Upper lobe of right lung (tissue), 1 donor: ENCODE results near the gene DCN. TPM values are rescaled to one million over a fixed set of nuclear protein-coding genes. Genes with fewer than 3 reads are reported as not detected.
"Not testable (repeated sequence)": the region's sequence is repeated elsewhere in the genome, so short reads cannot be mapped to it uniquely, and the experiment has no call there.

Experiments
- ATAC-seq: fragments of 200-7000 bp; cut with Tn5 transposase; one replicate; pipeline ENCODE4 v1.9.1; 2020; ENCODE audit warnings: mild to moderate bottlenecking, moderate library complexity
- DNase-seq: peaks from one replicate; pipeline ENCODE4 v3.0.0-alpha.2; 2020
- H3K27ac ChIP-seq: fragments of 200-600 bp; one replicate; pipeline ENCODE4 v1.8.0; 2022
- H3K27me3 ChIP-seq: fragments of 200-600 bp; one replicate; pipeline ENCODE4 v1.8.0; 2022; ENCODE audit warnings: mild to moderate bottlenecking
- H3K36me3 ChIP-seq: fragments of 200-600 bp; one replicate; pipeline ENCODE4 v1.8.0; 2022
- H3K4me1 ChIP-seq: fragments of 200-600 bp; one replicate; pipeline ENCODE4 v1.8.0; 2022
- H3K4me3 ChIP-seq: fragments of 200-600 bp; one replicate; pipeline ENCODE4 v1.8.0; 2022; ENCODE audit warnings: mild to moderate bottlenecking
- H3K9me3 ChIP-seq: fragments of 200-600 bp; one replicate; pipeline ENCODE4 v1.8.0; 2022
- intact Hi-C: fragments of 100-400 bp; cut with DNase I; formaldehyde crosslinking; loops from one replicate; pipeline ENCODE4 v1.11.0; 2022
- total RNA-seq: library from RNA; stranded (reverse); fragmentation: NEBNext Ultra II Directional; extraction: Animal tissue kit (Norgen Biotek cat#: 25700); gene quantifications from one replicate; pipeline ENCODE4 v1.2.1, GENCODE V29; 2021
- TF ChIP-seq, protein P1 (sequence below): fragments of 200-600 bp; IDR thresholded peaks from one replicate; pipeline ENCODE4 v1.8.0; 2022; ENCODE audit warnings: antibody characterized with exemption
- donor health status: DM: no; HTN: yes; CAD: no; lungs with severe emphysema.

Gene DCN
- total RNA-seq, 1 donor from 2014 or later, result 753 TPM

DNA sequence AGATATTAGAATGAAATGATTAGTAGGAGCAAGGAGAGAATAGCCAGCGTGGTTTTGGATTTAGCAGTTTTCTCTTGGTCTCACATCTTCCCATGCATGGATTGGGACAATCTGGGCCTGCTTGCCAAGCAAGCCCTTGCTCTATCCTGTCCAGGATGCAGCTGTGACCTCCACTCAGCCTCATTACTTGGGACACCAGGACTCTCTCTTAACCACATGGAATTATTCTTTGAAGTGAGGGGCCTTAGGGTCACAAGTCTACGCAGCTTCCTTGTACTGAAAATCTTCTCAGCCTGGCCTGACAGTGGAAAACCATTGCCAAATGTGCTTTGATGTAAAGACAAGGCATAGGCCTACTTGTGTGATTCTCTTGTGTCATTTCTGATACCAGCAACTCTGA, 28.0 kb upstream of the DCN start:
- no peaks in the 10 kb centered on the region for H3K9me3 ChIP-seq
- ATAC-seq (no peak), DNase-seq (no peak)
- no peaks in the 10 kb centered on the region for H3K4me1 ChIP-seq
- intact Hi-C loops, result no loop called here
- TF ChIP-seq, protein P1, sequence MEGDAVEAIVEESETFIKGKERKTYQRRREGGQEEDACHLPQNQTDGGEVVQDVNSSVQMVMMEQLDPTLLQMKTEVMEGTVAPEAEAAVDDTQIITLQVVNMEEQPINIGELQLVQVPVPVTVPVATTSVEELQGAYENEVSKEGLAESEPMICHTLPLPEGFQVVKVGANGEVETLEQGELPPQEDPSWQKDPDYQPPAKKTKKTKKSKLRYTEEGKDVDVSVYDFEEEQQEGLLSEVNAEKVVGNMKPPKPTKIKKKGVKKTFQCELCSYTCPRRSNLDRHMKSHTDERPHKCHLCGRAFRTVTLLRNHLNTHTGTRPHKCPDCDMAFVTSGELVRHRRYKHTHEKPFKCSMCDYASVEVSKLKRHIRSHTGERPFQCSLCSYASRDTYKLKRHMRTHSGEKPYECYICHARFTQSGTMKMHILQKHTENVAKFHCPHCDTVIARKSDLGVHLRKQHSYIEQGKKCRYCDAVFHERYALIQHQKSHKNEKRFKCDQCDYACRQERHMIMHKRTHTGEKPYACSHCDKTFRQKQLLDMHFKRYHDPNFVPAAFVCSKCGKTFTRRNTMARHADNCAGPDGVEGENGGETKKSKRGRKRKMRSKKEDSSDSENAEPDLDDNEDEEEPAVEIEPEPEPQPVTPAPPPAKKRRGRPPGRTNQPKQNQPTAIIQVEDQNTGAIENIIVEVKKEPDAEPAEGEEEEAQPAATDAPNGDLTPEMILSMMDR, result no peak
- H3K27ac ChIP-seq, result no peak overlapping the region
- H3K4me3 ChIP-seq, result no peak overlapping the region
- H3K27me3 ChIP-seq, result no peaks in the 10 kb centered on the region
- H3K36me3 ChIP-seq, result no peaks in the 10 kb centered on the region

DNA sequence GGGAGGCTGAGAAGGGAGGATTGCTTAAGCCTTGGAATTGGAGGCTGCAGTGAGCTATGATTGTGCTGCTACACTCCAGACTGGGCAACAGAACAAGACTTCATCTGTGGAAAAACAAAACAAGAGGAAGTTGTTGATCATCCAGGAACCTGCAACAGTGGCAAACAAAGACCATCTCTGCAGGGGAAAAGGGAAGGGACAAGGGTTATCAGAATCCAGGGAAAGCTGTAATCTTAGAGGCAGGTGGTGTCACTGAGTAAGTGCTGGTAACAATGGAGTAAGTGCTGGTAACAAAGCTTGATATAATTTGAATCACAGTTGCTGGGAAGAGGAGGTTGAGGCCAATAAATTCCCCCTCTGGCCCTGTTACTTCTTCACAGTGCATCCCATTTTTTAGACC, 27.5 kb upstream of the DCN start:
- TF ChIP-seq, protein P1, result no peak
- H3K27ac ChIP-seq, result no peak overlapping the region
- H3K36me3 ChIP-seq, result no peaks in the 10 kb centered on the region
- ATAC-seq (no peak), DNase-seq (no peak)
- H3K9me3 ChIP-seq, result no peaks in the 10 kb centered on the region
- no peaks in the 10 kb centered on the region for H3K4me1 ChIP-seq
- H3K27me3 ChIP-seq, result no peaks in the 10 kb centered on the region
- no peak overlapping the region for H3K4me3 ChIP-seq
- intact Hi-C loops, result no loop called here

DNA sequence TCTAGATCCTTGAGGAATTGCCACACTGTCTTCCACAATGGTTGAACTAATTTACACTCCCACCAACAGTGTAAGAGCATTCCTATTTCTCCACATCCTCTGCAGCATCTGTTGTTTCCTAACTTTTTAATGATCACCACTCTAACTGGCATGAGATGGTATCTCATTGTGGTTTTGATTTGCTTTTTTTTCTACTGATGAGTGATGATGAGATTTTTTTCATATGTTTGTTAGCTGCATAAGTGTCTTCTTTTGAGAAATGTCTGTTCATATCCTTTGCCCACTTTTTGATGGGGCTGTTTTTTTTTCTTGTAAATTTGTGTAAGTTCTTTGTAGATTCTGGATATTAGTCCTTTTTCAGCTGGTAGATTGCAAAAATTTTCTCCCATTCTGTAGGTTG, 24.7 kb upstream of the DCN start:
- H3K27ac ChIP-seq, H3K9me3 ChIP-seq, DNase-seq, H3K4me3 ChIP-seq, intact Hi-C loops, H3K4me1 ChIP-seq, H3K36me3 ChIP-seq, ATAC-seq, H3K27me3 ChIP-seq: not testable (repeated sequence)

DNA sequence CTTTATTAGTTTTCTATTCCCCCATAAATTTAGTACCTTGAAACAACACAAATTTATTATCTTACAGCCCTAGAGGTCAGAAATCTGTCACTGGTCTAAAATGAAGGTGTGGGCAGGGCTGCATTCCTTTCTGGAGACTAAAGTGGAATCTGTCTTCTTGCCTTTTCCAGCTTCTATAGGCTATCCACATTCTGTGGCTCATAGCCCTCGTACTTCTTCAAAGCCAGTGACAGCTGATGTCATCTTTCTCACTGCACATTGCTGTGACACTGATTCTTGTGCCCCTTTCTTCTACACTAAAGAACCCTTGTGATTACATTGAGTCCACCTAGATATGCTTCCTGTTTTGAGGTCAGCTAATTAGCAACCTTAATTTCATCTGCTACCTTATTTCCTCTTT, 23.2 kb upstream of the DCN start:
- TF ChIP-seq, protein P1, result no peak
- H3K9me3 ChIP-seq, result no peaks in the 10 kb centered on the region
- ATAC-seq, result no peak
- H3K4me1 ChIP-seq, result no peaks in the 10 kb centered on the region
- intact Hi-C loops, result no loop called here
- DNase-seq, result no peak
- H3K27ac ChIP-seq, result no peak overlapping the region
- H3K36me3 ChIP-seq, result no peaks in the 10 kb centered on the region
- H3K27me3 ChIP-seq, result no peaks in the 10 kb centered on the region
- no peak overlapping the region for H3K4me3 ChIP-seq

DNA sequence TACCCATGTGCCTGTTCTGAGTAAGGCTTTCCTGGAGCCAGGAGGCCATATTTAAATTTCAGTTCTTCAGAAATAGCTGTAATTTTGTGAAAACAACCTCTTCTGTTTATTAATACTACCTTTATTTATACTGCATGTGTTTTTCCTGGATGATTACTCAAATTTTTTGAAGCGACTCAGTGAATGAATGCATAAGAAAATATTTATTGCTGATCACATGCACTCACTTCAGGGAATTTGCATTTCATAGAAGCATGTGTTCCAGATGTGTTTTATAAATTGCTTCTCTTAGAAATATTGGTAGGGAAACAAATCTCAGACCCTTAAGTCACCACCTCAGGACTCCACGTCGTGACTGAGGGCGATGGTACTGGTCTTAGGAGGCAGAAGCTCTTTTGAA, 21.8 kb upstream of the DCN start:
- DNase-seq, result no peak
- Histone ChIP-seq H3K36me3 (no peaks in the 10 kb centered on the region), H3K4me3 (no peak overlapping the region), H3K9me3 (no peaks in the 10 kb centered on the region), H3K4me1 (no peaks in the 10 kb centered on the region), H3K27me3 (no peaks in the 10 kb centered on the region), H3K27ac (no peak overlapping the region)
- intact Hi-C loops, result no loop called here
- no peak for ATAC-seq
- TF ChIP-seq, protein P1, result no peak

DNA sequence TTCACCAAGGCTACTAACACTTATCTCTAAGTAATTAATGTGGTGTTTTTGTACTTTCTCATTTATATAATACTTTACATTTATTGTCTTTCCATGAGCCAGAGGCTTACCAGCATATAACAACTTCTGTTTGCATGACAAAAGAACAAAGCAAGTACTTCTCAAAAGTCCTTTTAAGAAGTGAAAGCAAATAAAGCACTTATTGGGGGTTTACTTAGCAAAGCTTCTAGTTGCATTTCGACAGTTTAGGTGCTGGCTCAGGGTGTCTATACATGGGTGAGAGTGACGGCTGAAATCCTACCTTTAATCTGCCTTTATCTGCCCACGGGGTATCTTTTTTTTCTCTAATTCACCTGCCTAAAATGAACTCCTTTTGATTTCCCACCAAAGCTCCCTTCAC, 21.0 kb upstream of the DCN start:
- Histone ChIP-seq H3K27me3 (no peaks in the 10 kb centered on the region), H3K4me1 (no peaks in the 10 kb centered on the region), H3K36me3 (no peaks in the 10 kb centered on the region), H3K4me3 (no peak overlapping the region), H3K27ac (no peak overlapping the region), H3K9me3 (no peaks in the 10 kb centered on the region)
- TF ChIP-seq, protein P1, result no peak
- DNase-seq (no peak), ATAC-seq (peak; percentile 74)
- intact Hi-C loops, result no loop called here
